ENCODE results near the gene TAOK3. TPM values are rescaled to one million over a fixed set of nuclear protein-coding genes. Genes with fewer than 3 reads are reported as not detected.

TAOK3 gene
- total RNA-seq, 1 donor from 2014 or later, result 20.9 TPM

GRCh38 chr12:118213452-118213851, 159.3 kb downstream of the TAOK3 start:
- DNase-seq (ENCODE audit: low read depth), result no peak

GRCh38 chr12:118212606-118213005, 160.1 kb downstream of the TAOK3 start:
- DNase-seq (ENCODE audit: low read depth), result no peak

- no peak for DNase-seq (ENCODE audit: low read depth)
Measured at GRCh38 chr12:118206107-118206412, 166.6 kb downstream of the TAOK3 start.

GRCh38 chr12:118193958-118194357, 178.7 kb downstream of the TAOK3 start:
- DNase-seq (ENCODE audit: low read depth), result no peak

- no peak for DNase-seq (ENCODE audit: low read depth)
Measured at GRCh38 chr12:118193477-118193876, 179.2 kb downstream of the TAOK3 start.

GRCh38 chr12:118190266-118190665, 182.4 kb downstream of the TAOK3 start:
- DNase-seq (ENCODE audit: low read depth), result peak; percentile 59

GRCh38 chr12:118189741-118190191, 182.9 kb downstream of the TAOK3 start:
- peak; percentile 54 for DNase-seq (ENCODE audit: low read depth)

GRCh38 chr12:118188690-118189371, 183.9 kb downstream of the TAOK3 start:
- peak; percentile 36 for DNase-seq (ENCODE audit: low read depth)

GRCh38 chr12:118187751-118188435, 184.8 kb downstream of the TAOK3 start:
- DNase-seq (ENCODE audit: low read depth), result peak; percentile 76

- DNase-seq (ENCODE audit: low read depth), result no peak
Measured at GRCh38 chr12:118185602-118186397, 186.9 kb downstream of the TAOK3 start.

GRCh38 chr12:118183711-118184110, 189.0 kb downstream of the TAOK3 start:
- no peak for DNase-seq (ENCODE audit: low read depth)

- no peak for DNase-seq (ENCODE audit: low read depth)
Measured at GRCh38 chr12:118183155-118183554, 189.6 kb downstream of the TAOK3 start.

GRCh38 chr12:118175823-118176447, 196.8 kb downstream of the TAOK3 start:
- DNase-seq (ENCODE audit: low read depth), result no peak

- DNase-seq (ENCODE audit: low read depth), result no peak
Measured at GRCh38 chr12:118166946-118167345, 205.8 kb downstream of the TAOK3 start.

- DNase-seq (ENCODE audit: low read depth), result peak; percentile 43
Measured at GRCh38 chr12:118164798-118165486, 207.8 kb downstream of the TAOK3 start.

GRCh38 chr12:118160536-118160935, 212.2 kb downstream of the TAOK3 start:
- DNase-seq (ENCODE audit: low read depth), result no peak

- DNase-seq (ENCODE audit: low read depth), result no peak
Measured at GRCh38 chr12:118151755-118152154, 221.0 kb downstream of the TAOK3 start.

- no peak for DNase-seq (ENCODE audit: low read depth)
Measured at GRCh38 chr12:118150625-118151024, 222.1 kb downstream of the TAOK3 start.

- DNase-seq (ENCODE audit: low read depth), result no peak
Measured at GRCh38 chr12:118148287-118148686, 224.4 kb downstream of the TAOK3 start.

- no peak for DNase-seq (ENCODE audit: low read depth)
Measured at GRCh38 chr12:118145798-118146156, 226.9 kb downstream of the TAOK3 start.

GRCh38 chr12:118145113-118145797, 227.5 kb downstream of the TAOK3 start:
- no peak for DNase-seq (ENCODE audit: low read depth)
